H9 (cell line): ENCODE results near the gene CFAP97D1. TPM values are rescaled to one million over a fixed set of nuclear protein-coding genes. Genes with fewer than 3 reads are reported as not detected.

ENCODE experiments used
- DNase-seq: peaks from one replicate; pipeline ENCODE4 v3.0.0-alpha.2; 2017
- H2AFZ ChIP-seq: one replicate; pipeline ENCODE4 v1.6.1; 2013; ENCODE audit warnings: mild to moderate bottlenecking, low read length, control low read depth, moderate library complexity
- H2AK5ac ChIP-seq: 2 replicates; pipeline ENCODE4 v1.6.1; 2013; ENCODE audit warnings: low read length, control low read depth, mixed read lengths; ENCODE audit not compliant: insufficient read length
- H2BK120ac ChIP-seq: one replicate; pipeline ENCODE4 v1.6.1; 2013; ENCODE audit warnings: low read depth, mild to moderate bottlenecking, low read length, control low read depth, inconsistent platforms; ENCODE audit not compliant: poor library complexity, severe bottlenecking
- H2BK12ac ChIP-seq: 2 replicates; pipeline ENCODE4 v1.6.1; 2013; ENCODE audit warnings: low read length, control low read depth, mixed read lengths, low read depth; ENCODE audit not compliant: insufficient read length
- H2BK15ac ChIP-seq: 2 replicates; pipeline ENCODE4 v1.6.1; 2013; ENCODE audit warnings: low read depth, low read length, control low read depth
- H2BK20ac ChIP-seq: one replicate; pipeline ENCODE4 v1.6.1; 2013; ENCODE audit warnings: low read depth, mild to moderate bottlenecking, low read length, control low read depth, inconsistent platforms; ENCODE audit not compliant: poor library complexity, severe bottlenecking
- H2BK5ac ChIP-seq: 2 replicates; pipeline ENCODE4 v1.6.1; 2013; ENCODE audit warnings: low read length, control low read depth, mixed read lengths; ENCODE audit not compliant: insufficient read length
- H3K14ac ChIP-seq: 2 replicates; pipeline ENCODE4 v1.6.1; 2013; ENCODE audit warnings: low read length, control low read depth; ENCODE audit not compliant: insufficient read depth
- H3K18ac ChIP-seq: 2 replicates; pipeline ENCODE4 v1.6.1; 2013; ENCODE audit warnings: low read depth, mild to moderate bottlenecking, mixed read lengths, low read length, control low read depth; ENCODE audit not compliant: insufficient read length
- H3K23ac ChIP-seq: 2 replicates; pipeline ENCODE4 v1.6.1; 2013; ENCODE audit warnings: low read length, control low read depth, mixed read lengths, low read depth; ENCODE audit not compliant: insufficient read length
- H3K23me2 ChIP-seq: 2 replicates; pipeline ENCODE4 v1.6.1; 2013; ENCODE audit warnings: low read depth, mild to moderate bottlenecking, mixed read lengths, low read length, control low read depth; ENCODE audit not compliant: insufficient read length, poor library complexity, severe bottlenecking
- H3K27ac ChIP-seq: 2 replicates; pipeline ENCODE4 v1.5.1; 2013; ENCODE audit warnings: low read length, control low read depth, mixed read lengths, low read depth; ENCODE audit not compliant: insufficient read length
- H3K27me3 ChIP-seq: 2 replicates; pipeline ENCODE4 v1.6.1; 2013; ENCODE audit warnings: low read length, control low read depth, inconsistent platforms; ENCODE audit not compliant: insufficient read depth
- H3K4ac ChIP-seq: 2 replicates; pipeline ENCODE4 v1.6.1; 2013; ENCODE audit warnings: low read depth, mild to moderate bottlenecking, control low read depth, inconsistent platforms, low read length, moderate library complexity
- H3K4me1 ChIP-seq: 2 replicates; pipeline ENCODE4 v1.6.1; 2013; ENCODE audit warnings: low read length, control low read depth, inconsistent platforms; ENCODE audit not compliant: insufficient read depth
- H3K4me2 ChIP-seq: 2 replicates; pipeline ENCODE4 v1.6.1; 2013; ENCODE audit warnings: low read length, control low read depth, mixed read lengths; ENCODE audit not compliant: insufficient read length, insufficient read depth
- H3K56ac ChIP-seq: 2 replicates; pipeline ENCODE4 v1.6.1; 2013; ENCODE audit warnings: low read depth, mild to moderate bottlenecking, mixed read lengths, low read length, control low read depth; ENCODE audit not compliant: insufficient read length
- H3K79me1 ChIP-seq: 2 replicates; pipeline ENCODE4 v1.6.1; 2013; ENCODE audit warnings: low read depth, mild to moderate bottlenecking, moderate library complexity, low read length, control low read depth, inconsistent platforms; ENCODE audit not compliant: insufficient read depth, poor library complexity, severe bottlenecking
- H3K79me2 ChIP-seq: 2 replicates; pipeline ENCODE4 v1.6.1; 2013; ENCODE audit warnings: low read length, control low read depth, inconsistent platforms; ENCODE audit not compliant: insufficient read depth
- H3K9ac ChIP-seq: 2 replicates; pipeline ENCODE4 v1.6.1; 2013; ENCODE audit warnings: low read length, control low read depth, mixed read lengths; ENCODE audit not compliant: insufficient read length; ENCODE audit errors: extremely low read depth
- H3K9me3 ChIP-seq: one replicate; pipeline ENCODE4 v1.6.1; 2013; ENCODE audit warnings: low read depth, low read length, inconsistent platforms; ENCODE audit not compliant: control insufficient read depth
- H3T11ph ChIP-seq: one replicate; pipeline ENCODE4 v1.6.1; 2013; ENCODE audit warnings: mild to moderate bottlenecking, low read length, control low read depth, inconsistent platforms
- H4K20me1 ChIP-seq: one replicate; pipeline ENCODE4 v1.6.1; 2013; ENCODE audit not compliant: control insufficient read depth, insufficient read length, insufficient read depth
- H4K5ac ChIP-seq: 2 replicates; pipeline ENCODE4 v1.6.1; 2013; ENCODE audit warnings: low read depth, mild to moderate bottlenecking, mixed read lengths, low read length, control low read depth; ENCODE audit not compliant: insufficient read length
- H4K8ac ChIP-seq: replicated peaks from 2 replicates; pipeline ENCODE4 v1.6.1; 2013; ENCODE audit warnings: low read length, control low read depth, mixed read lengths, low read depth; ENCODE audit not compliant: insufficient read length
- H4K91ac ChIP-seq: 2 replicates; pipeline ENCODE4 v1.6.1; 2013; ENCODE audit warnings: low read depth, mild to moderate bottlenecking, moderate library complexity, mixed read lengths, low read length, control low read depth; ENCODE audit not compliant: insufficient read length
- H3K27ac Mint-ChIP-seq, 3 experiments: 2 replicates in 2 of 3; 3 replicates in 1 of 3; pipeline ENCODE4 v1.8.0; 2020 to 2021; ENCODE audit warnings: mixed read lengths in 3 of 3, mild to moderate bottlenecking in 1 of 3, moderate library complexity in 1 of 3
- H3K27me3 Mint-ChIP-seq: 2 replicates; pipeline ENCODE4 v1.8.0; 2021; ENCODE audit warnings: low read depth, mild to moderate bottlenecking, moderate library complexity, mixed read lengths
- H3K36me3 Mint-ChIP-seq, 3 experiments: 2 replicates in 2 of 3; 3 replicates in 1 of 3; pipeline ENCODE4 v1.8.0; 2020 to 2021; ENCODE audit warnings: low read depth in 3 of 3, mixed read lengths in 3 of 3; ENCODE audit not compliant: insufficient read depth in 1 of 3
- H3K4me1 Mint-ChIP-seq, 2 experiments: 2 replicates each; pipeline ENCODE4 v1.8.0; 2020; ENCODE audit warnings: mixed read lengths in 2 of 2
- H3K4me3 Mint-ChIP-seq, 2 experiments: 2 replicates in 1 of 2; 3 replicates in 1 of 2; pipeline ENCODE4 v1.8.0; 2020 to 2021; ENCODE audit warnings: mild to moderate bottlenecking in 2 of 2, mixed read lengths in 2 of 2, moderate library complexity in 1 of 2
- H3K9me3 Mint-ChIP-seq, 2 experiments: 2 replicates in 1 of 2; 3 replicates in 1 of 2; pipeline ENCODE4 v1.8.0; 2020; ENCODE audit warnings: mild to moderate bottlenecking in 2 of 2, mixed read lengths in 2 of 2, moderate library complexity in 1 of 2
- WGBS: extraction: QIAGEN DNeasy Blood & Tissue Kit; methylation state at CpG from one replicate; pipeline ENCODE4 v1.1.7; 2013; ENCODE audit warnings: missing lambda C conversion rate, low lambda C conversion rate, mixed read lengths; ENCODE audit not compliant: insufficient read length; ENCODE audit errors: extremely low coverage; 5-methylcytosine and 5-hydroxymethylcytosine counted together
- total RNA-seq: library from RNA; stranded (reverse); gene quantifications from 2 replicates; pipeline ENCODE4 v1.2.1, GENCODE V29; 2021
- TF ChIP-seq, protein P1 (sequence below): fragments of 200-600 bp; sonication (generic); conservative IDR thresholded peaks from 3 replicates; pipeline ENCODE4 v1.8.0; 2021; ENCODE audit warnings: antibody characterized with exemption, mild to moderate bottlenecking

Gene CFAP97D1
- total RNA-seq, 1 experiment from 2014 or later = not detected

DNA sequence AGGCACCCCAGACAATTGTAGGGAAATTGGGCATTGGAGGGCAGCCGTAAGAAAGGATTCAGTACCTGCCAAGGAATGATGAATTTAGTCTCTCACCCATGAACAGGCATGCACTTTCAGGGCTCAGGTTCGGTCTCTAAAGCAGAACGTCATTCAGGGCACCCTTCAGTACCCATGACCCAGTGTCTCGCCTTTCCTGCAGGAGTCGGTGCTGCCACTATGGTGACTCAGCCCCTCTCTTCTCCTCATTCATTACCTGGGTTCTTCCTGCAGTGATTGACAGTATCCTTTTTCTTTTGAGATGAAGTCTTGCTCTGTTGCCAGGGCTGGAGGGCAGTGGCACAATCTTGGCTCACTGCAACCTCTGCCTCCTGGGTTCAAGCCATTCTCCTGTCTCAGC is 30.1 kb upstream of the CFAP97D1 start:
- H3K79me2 ChIP-seq = no peaks in the 10 kb centered on the region
- no peak overlapping the region for H3K14ac ChIP-seq
- Mint-ChIP-seq H3K36me3 (no peaks in the 10 kb centered on the region), H3K27me3 (peaks cover 3% of the 10 kb centered on the region), H3K4me1 (peaks cover 22 to 24% of the 10 kb centered on the region in 2 experiments), H3K9me3 (no peaks in the 10 kb centered on the region), H3K4me3 (no peak overlapping the region), H3K27ac (no peak overlapping the region)
- no peaks in the 10 kb centered on the region for H3K4me1 ChIP-seq
- H2AK5ac ChIP-seq = no peak overlapping the region
- no peak overlapping the region for H2BK12ac ChIP-seq
- H4K5ac ChIP-seq = no peak overlapping the region
- no peaks in the 10 kb centered on the region for H3K9me3 ChIP-seq
- H4K8ac ChIP-seq = no peak overlapping the region
- TF ChIP-seq, protein P1, sequence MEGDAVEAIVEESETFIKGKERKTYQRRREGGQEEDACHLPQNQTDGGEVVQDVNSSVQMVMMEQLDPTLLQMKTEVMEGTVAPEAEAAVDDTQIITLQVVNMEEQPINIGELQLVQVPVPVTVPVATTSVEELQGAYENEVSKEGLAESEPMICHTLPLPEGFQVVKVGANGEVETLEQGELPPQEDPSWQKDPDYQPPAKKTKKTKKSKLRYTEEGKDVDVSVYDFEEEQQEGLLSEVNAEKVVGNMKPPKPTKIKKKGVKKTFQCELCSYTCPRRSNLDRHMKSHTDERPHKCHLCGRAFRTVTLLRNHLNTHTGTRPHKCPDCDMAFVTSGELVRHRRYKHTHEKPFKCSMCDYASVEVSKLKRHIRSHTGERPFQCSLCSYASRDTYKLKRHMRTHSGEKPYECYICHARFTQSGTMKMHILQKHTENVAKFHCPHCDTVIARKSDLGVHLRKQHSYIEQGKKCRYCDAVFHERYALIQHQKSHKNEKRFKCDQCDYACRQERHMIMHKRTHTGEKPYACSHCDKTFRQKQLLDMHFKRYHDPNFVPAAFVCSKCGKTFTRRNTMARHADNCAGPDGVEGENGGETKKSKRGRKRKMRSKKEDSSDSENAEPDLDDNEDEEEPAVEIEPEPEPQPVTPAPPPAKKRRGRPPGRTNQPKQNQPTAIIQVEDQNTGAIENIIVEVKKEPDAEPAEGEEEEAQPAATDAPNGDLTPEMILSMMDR = no peak
- H2BK120ac ChIP-seq = no peak overlapping the region
- no peak overlapping the region for H3K4ac ChIP-seq
- no peak overlapping the region for H2BK5ac ChIP-seq
- H3K27me3 ChIP-seq = peaks cover 4% of the 10 kb centered on the region; the same call in 1 of the 2 replicates
- H2BK15ac ChIP-seq = no peak overlapping the region
- no peaks in the 10 kb centered on the region for H3K79me1 ChIP-seq
- no peak overlapping the region for H3K9ac ChIP-seq
- H3K4me2 ChIP-seq = no peak overlapping the region
- no peak overlapping the region for H3T11ph ChIP-seq
- H3K23ac ChIP-seq = no peak overlapping the region
- H3K27ac ChIP-seq = no peak overlapping the region
- H4K91ac ChIP-seq = no peak overlapping the region
- WGBS = no CpG with 5 or more reads among the region's 5 CpGs
- no peak overlapping the region for H3K56ac ChIP-seq
- no peak for DNase-seq
- no peaks in the 10 kb centered on the region for H4K20me1 ChIP-seq
- H2AFZ ChIP-seq = no peak overlapping the region
- no peak overlapping the region for H2BK20ac ChIP-seq
- H3K18ac ChIP-seq = no peak overlapping the region
- no peaks in the 10 kb centered on the region for H3K23me2 ChIP-seq
